ENCODE data around the gene COQ8A. TPM values are rescaled to one million over a fixed set of nuclear protein-coding genes. Genes with fewer than 3 reads are reported as not detected.

COQ8A gene
- polyA plus RNA-seq, 1 of the 3 experiments (the other 2 are of a cell fraction), result 11.8 TPM

DNA sequence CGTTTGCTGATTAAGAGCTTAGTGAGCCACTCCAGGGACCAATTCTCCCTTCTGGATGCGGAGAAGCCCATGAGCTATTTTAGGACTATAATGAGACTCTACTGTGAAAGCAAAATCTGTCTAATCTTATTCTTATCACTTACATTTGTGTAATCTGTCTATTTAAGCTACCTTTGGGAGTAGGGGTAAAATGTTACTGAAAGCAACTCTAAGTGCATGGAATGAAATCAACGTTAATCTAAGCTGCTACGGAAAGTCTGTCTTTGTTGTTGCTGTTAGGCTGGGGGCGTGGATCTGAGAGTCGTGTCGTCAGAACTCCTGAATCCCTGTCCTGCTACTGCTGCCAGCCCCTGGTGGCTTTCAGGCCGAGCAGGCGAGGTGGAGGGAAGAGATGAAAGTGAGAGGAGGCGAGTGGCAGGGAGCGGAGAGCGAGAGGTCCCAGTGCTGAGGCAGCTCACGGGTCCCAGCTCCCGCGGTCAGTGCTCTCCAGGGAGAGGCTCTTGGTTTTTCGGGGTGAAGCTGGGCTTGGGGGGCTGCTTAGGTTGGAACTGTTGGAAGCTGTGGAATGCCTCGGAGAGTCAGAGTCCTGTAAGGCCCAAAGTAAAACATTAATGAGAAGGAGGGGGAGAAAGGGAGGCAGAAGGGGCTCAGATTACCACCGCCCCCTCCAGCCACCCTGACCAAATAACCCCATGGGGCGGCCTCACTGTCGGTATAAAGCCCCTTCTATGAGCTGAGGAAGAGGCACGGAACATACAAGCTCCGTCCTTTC is 53.9 kb downstream of the COQ8A start:
- Histone ChIP-seq H3K4me1 (ENCODE audit: control insufficient read depth in 1 of 2, insufficient read depth in 2 of 2, low read depth in 1 of 2, low read length in 1 of 2) (peaks cover 0 to 10% of the 10 kb centered on the region in 2 experiments; a peak in 2 of 4 replicates), H3K27me3 (ENCODE audit: insufficient read depth) (no peaks in the 10 kb centered on the region), H3K4me3 (ENCODE audit: low read depth in 2 of 2, low read length in 1 of 2) (no peak overlapping the region), H3K36me3 (replicated peaks in 1 of 2; ENCODE audit: control insufficient read depth in 1 of 2, insufficient read depth in 2 of 2, low read length in 1 of 2) (peaks cover 15 to 34% of the 10 kb centered on the region in 2 experiments), H4K20me1 (ENCODE audit: insufficient read depth) (no peaks in the 10 kb centered on the region), H3K9ac (no peak overlapping the region), H3K27ac (ENCODE audit: low read depth in 2 of 2, low read length in 1 of 2) (no peak overlapping the region; a peak in 1 of 4 replicates), H3K9me2 (no peaks in the 10 kb centered on the region), H3K79me2 (ENCODE audit: insufficient read depth) (no peaks in the 10 kb centered on the region), H3F3A (replicated peaks; ENCODE audit: insufficient read depth) (no peaks in the 10 kb centered on the region), H2AFZ (ENCODE audit: low read depth) (no peak overlapping the region), H3K9me3 (no peaks in the 10 kb centered on the region), H3K4me2 (no peak overlapping the region)
- 88% methylated on average over 21 of the region's 22 CpGs for WGBS (ENCODE audit: low lambda C conversion rate)
- DNase-seq, result peak; percentile 54
- ChIA-PET CTCF (no interaction called here), POLR2A (interaction anchor here (1.2 kb wide), 1 partner anchor 325 kb away, joined by 3 read pairs; no protein-coding TSS in a partner anchor)
- peak; percentile 21; the same call in 1 of the 2 replicates for TF ChIP-seq GATA2 (CRISPR knock-in tag; IDR thresholded peaks at IDR 0.05)
- no peak for TF ChIP-seq RFX5 (IDR thresholded peaks at IDR 0.05; ENCODE audit: low read length)

GRCh38 chr1:226994586-226995364 is 54.7 kb downstream of the COQ8A start:
- TF ChIP-seq NRF1 (IDR thresholded peaks at IDR 0.05; ENCODE audit: low read depth, low read length) (no peak), ELF1 (IDR thresholded peaks at IDR 0.05) (no peak), MXI1 (IDR thresholded peaks at IDR 0.05; ENCODE audit: low read depth, low read length) (no peak), CHD2 (IDR thresholded peaks at IDR 0.05; ENCODE audit: low read length, partially characterized antibody) (no peak), RFX5 (IDR thresholded peaks at IDR 0.05; ENCODE audit: low read length) (no peak), RAD21 (IDR thresholded peaks at IDR 0.05; ENCODE audit: low read length) (no peak), NFIC (IDR thresholded peaks at IDR 0.05; ENCODE audit: borderline replicate concordance) (no peak), GABPA (IDR thresholded peaks at IDR 0.05; ENCODE audit: low read depth) (no peak), SIN3A (IDR thresholded peaks at IDR 0.05; ENCODE audit: borderline replicate concordance, low read depth, low read length) (no peak), TEAD4 (IDR thresholded peaks at IDR 0.05; ENCODE audit: borderline replicate concordance, insufficient read depth) (no peak), MEF2A (IDR thresholded peaks at IDR 0.05; ENCODE audit: borderline replicate concordance, low read depth) (no peak), USF1 (IDR thresholded peaks at IDR 0.05; ENCODE audit: borderline replicate concordance, low read depth) (no peak), TAF1 (IDR thresholded peaks at IDR 0.05; ENCODE audit: borderline replicate concordance, low read depth, low read length) (no peak), FOXM1 (IDR thresholded peaks at IDR 0.05; ENCODE audit: low read depth) (no peak), POLR2AphosphoS5 (IDR thresholded peaks at IDR 0.05; ENCODE audit: low read depth, low read length) (no peak), YY1 (IDR thresholded peaks at IDR 0.05; ENCODE audit: low read depth) (no peak), GATA2 (CRISPR knock-in tag; IDR thresholded peaks at IDR 0.05) (no peak), SMC3 (IDR thresholded peaks at IDR 0.05; ENCODE audit: low read depth, low read length) (no peak)
- TF ChIP-seq, protein P1, sequence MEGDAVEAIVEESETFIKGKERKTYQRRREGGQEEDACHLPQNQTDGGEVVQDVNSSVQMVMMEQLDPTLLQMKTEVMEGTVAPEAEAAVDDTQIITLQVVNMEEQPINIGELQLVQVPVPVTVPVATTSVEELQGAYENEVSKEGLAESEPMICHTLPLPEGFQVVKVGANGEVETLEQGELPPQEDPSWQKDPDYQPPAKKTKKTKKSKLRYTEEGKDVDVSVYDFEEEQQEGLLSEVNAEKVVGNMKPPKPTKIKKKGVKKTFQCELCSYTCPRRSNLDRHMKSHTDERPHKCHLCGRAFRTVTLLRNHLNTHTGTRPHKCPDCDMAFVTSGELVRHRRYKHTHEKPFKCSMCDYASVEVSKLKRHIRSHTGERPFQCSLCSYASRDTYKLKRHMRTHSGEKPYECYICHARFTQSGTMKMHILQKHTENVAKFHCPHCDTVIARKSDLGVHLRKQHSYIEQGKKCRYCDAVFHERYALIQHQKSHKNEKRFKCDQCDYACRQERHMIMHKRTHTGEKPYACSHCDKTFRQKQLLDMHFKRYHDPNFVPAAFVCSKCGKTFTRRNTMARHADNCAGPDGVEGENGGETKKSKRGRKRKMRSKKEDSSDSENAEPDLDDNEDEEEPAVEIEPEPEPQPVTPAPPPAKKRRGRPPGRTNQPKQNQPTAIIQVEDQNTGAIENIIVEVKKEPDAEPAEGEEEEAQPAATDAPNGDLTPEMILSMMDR (IDR thresholded peaks at IDR 0.05), result no peak
- TF ChIP-seq, protein P2, sequence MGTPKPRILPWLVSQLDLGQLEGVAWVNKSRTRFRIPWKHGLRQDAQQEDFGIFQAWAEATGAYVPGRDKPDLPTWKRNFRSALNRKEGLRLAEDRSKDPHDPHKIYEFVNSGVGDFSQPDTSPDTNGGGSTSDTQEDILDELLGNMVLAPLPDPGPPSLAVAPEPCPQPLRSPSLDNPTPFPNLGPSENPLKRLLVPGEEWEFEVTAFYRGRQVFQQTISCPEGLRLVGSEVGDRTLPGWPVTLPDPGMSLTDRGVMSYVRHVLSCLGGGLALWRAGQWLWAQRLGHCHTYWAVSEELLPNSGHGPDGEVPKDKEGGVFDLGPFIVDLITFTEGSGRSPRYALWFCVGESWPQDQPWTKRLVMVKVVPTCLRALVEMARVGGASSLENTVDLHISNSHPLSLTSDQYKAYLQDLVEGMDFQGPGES (IDR thresholded peaks at IDR 0.05; ENCODE audit: low read depth, low read length), result no peak
- WGBS (ENCODE audit: low lambda C conversion rate), result 98% methylated on average over 15 of the region's 18 CpGs
- Histone ChIP-seq H3K4me1 (ENCODE audit: control insufficient read depth in 1 of 2, insufficient read depth in 2 of 2, low read depth in 1 of 2, low read length in 1 of 2) (peaks cover 0 to 10% of the 10 kb centered on the region in 2 experiments; a peak in 2 of 4 replicates), H3K27me3 (ENCODE audit: insufficient read depth) (no peaks in the 10 kb centered on the region), H3F3A (replicated peaks; ENCODE audit: insufficient read depth) (no peaks in the 10 kb centered on the region), H3K4me3 (ENCODE audit: low read depth in 2 of 2, low read length in 1 of 2) (no peak overlapping the region), H3K9me3 (no peaks in the 10 kb centered on the region), H3K4me2 (no peak overlapping the region), H3K36me3 (replicated peaks in 1 of 2; ENCODE audit: control insufficient read depth in 1 of 2, insufficient read depth in 2 of 2, low read length in 1 of 2) (peaks cover 15 to 28% of the 10 kb centered on the region in 2 experiments), H3K9ac (no peak overlapping the region), H3K79me2 (ENCODE audit: insufficient read depth) (no peaks in the 10 kb centered on the region), H3K9me2 (no peaks in the 10 kb centered on the region), H3K27ac (ENCODE audit: low read depth in 2 of 2, low read length in 1 of 2) (no peak overlapping the region), H4K20me1 (ENCODE audit: insufficient read depth) (no peaks in the 10 kb centered on the region), H2AFZ (ENCODE audit: low read depth) (no peak overlapping the region)
- POLR2A ChIA-PET, result no interaction called here
- DNase-seq, result no peak
- CTCF ChIA-PET, result interaction anchor here (1.5 kb wide), 1 partner anchor 12 kb away, joined by 4 read pairs; no protein-coding TSS in a partner anchor
